K562 (cell line): Measurements from ENCODE around the gene DNAJB14. TPM values are rescaled to one million over a fixed set of nuclear protein-coding genes. Genes with fewer than 3 reads are reported as not detected.

ENCODE experiments used
- ATAC-seq: fragments of 200-7000 bp; cut with Tn5 transposase; 3 replicates; pipeline ENCODE4 v1.9.1; 2020; ENCODE audit warnings: moderate library complexity
- BruUV-seq: library from RNA; stranded (reverse); fragments of 400-500 nt; replicated peaks from 2 replicates; lab custom pipeline; 2021; lab: Mats Ljungman, UMichigan
- CTCF ChIA-PET: fragments of 300-600 bp; formaldehyde crosslinking; extraction: SDS; loops from one replicate; lab custom pipeline; 2021; ENCODE audit warnings: low intra/inter-chr PET ratio; lab: Yijun Ruan, JAX
- POLR2A ChIA-PET: fragments of 300-600, 350-650 bp; sonication (Branson Sonifier 250); formaldehyde crosslinking; extraction: SDS; loops from one replicate; lab custom pipeline; 2021; ENCODE audit warnings: antibody characterized with exemption, inconsistent platforms; lab: Yijun Ruan, JAX
- DNase-seq, 4 experiments: peaks; one replicate each; pipeline versions ENCODE4 v3.0.0 to v3.0.0-alpha.2; 2011 to 2018; ENCODE audit warnings: low spot score in 3 of 4, mixed read lengths in 3 of 4; ENCODE audit errors: extremely low read depth in 1 of 4
- FAIRE-seq: peaks from 2 replicates; lab custom pipeline; 2011; peaks lifted over from hg19 to GRCh38; lab: Jason Lieb, UNC
- H2AFZ ChIP-seq: 2 replicates; pipeline ENCODE4 v1.6.0; 2011; ENCODE audit warnings: low read depth, low read length, control low read depth, inconsistent platforms
- H3K27ac ChIP-seq: fragments of 200-600 bp; 3 replicates; pipeline ENCODE4 v1.8.0; 2011; ENCODE audit warnings: low read depth, mild to moderate bottlenecking, control low read depth, inconsistent platforms, low read length, moderate library complexity, mixed read lengths; ENCODE audit errors: extremely low read depth
- H3K27me3 ChIP-seq, 2 experiments: fragments of 300-600 bp in 1 of 2; 2 replicates in 1 of 2; 3 replicates in 1 of 2; pipeline versions ENCODE4 v1.6.0 to v1.8.0; 2011; ENCODE audit warnings: inconsistent platforms in 2 of 2, low read length in 2 of 2, mild to moderate bottlenecking in 1 of 2, mixed read lengths in 1 of 2, moderate library complexity in 1 of 2; ENCODE audit not compliant: control insufficient read depth in 2 of 2, insufficient read depth in 2 of 2
- H3K36me3 ChIP-seq: fragments of 300-600 bp; 3 replicates; pipeline ENCODE4 v1.8.0; 2011; ENCODE audit warnings: mild to moderate bottlenecking, low read length, inconsistent platforms; ENCODE audit not compliant: control insufficient read depth, insufficient read depth
- H3K4me1 ChIP-seq, 2 experiments: fragments of 200-600 bp in 1 of 2; replicated peaks in 1 of 2; 2 replicates in 1 of 2; 3 replicates in 1 of 2; pipeline versions ENCODE4 v1.5.1 to v1.8.0; 2011; ENCODE audit warnings: inconsistent platforms in 2 of 2, low read length in 2 of 2, mild to moderate bottlenecking in 1 of 2, mixed read lengths in 1 of 2, moderate library complexity in 1 of 2; ENCODE audit not compliant: control insufficient read depth in 2 of 2, insufficient read depth in 2 of 2
- H3K4me2 ChIP-seq: 2 replicates; pipeline ENCODE4 v1.6.1; 2011; ENCODE audit warnings: low read length, control low read depth, inconsistent platforms, mixed read lengths; ENCODE audit not compliant: insufficient read depth
- H3K4me3 ChIP-seq: fragments of 200-600 bp; sonication (generic), shearing (Covaris generic); 2 replicates; pipeline ENCODE4 v1.5.1; 2016; ENCODE audit warnings: control low read depth, inconsistent platforms
- H3K79me2 ChIP-seq: fragments of 200-600 bp; 3 replicates; pipeline ENCODE4 v1.8.0; 2011; ENCODE audit warnings: low read length, inconsistent platforms; ENCODE audit not compliant: control insufficient read depth, insufficient read depth
- H3K9ac ChIP-seq, 2 experiments: 2 replicates each; pipeline versions ENCODE4 v1.6.0 to v1.6.1; 2011; ENCODE audit warnings: low read depth in 2 of 2, low read length in 2 of 2, control low read depth in 1 of 2, inconsistent platforms in 1 of 2, mild to moderate bottlenecking in 1 of 2, mixed read lengths in 1 of 2; ENCODE audit not compliant: insufficient read depth in 1 of 2
- H3K9me1 ChIP-seq: one replicate; pipeline ENCODE4 v1.6.0; 2011; ENCODE audit warnings: inconsistent platforms, mild to moderate bottlenecking, low read length, moderate library complexity; ENCODE audit not compliant: control insufficient read depth, insufficient read depth
- H3K9me3 ChIP-seq: replicated peaks from 2 replicates; pipeline ENCODE4 v1.5.1; 2011; ENCODE audit warnings: low read depth, low read length, inconsistent platforms; ENCODE audit not compliant: control insufficient read depth, insufficient read depth
- H4K20me1 ChIP-seq: replicated peaks from 2 replicates; pipeline ENCODE4 v1.6.1; 2011; ENCODE audit warnings: low read length, inconsistent platforms, mixed read lengths; ENCODE audit not compliant: control insufficient read depth, insufficient read depth
- BCOR ChIP-seq: fragments of 450-650 bp; IDR thresholded peaks from 2 replicates; pipeline ENCODE4 v1.6.1; 2016
- DPF2 ChIP-seq: fragments of 450-650 bp; IDR thresholded peaks from 2 replicates; pipeline ENCODE4 v1.6.1; 2016
- GABPB2 ChIP-seq: fragments of 250-450 bp; sonication (Bioruptor Pico); conservative IDR thresholded peaks from 2 replicates; pipeline ENCODE4 v1.5.1; 2021; ENCODE audit warnings: mild to moderate bottlenecking
- ILK ChIP-seq: fragments of 450-650 bp; IDR thresholded peaks from 2 replicates; pipeline ENCODE4 v1.6.1; 2016; ENCODE audit warnings: missing genetic modification characterization, low read depth, mild to moderate bottlenecking, missing compliant biosample characterization, moderate library complexity, borderline replicate concordance
- MCM2 ChIP-seq: fragments of 450-650 bp; IDR thresholded peaks from 2 replicates; pipeline ENCODE4 v1.6.1; 2017; ENCODE audit warnings: low read depth, mild to moderate bottlenecking
- RBM25 ChIP-seq: fragments of 200-400 bp; formaldehyde crosslinking; IDR thresholded peaks from 2 replicates; pipeline ENCODE4 v1.6.1; 2018; ENCODE audit warnings: low read length, low read depth, moderate library complexity; ENCODE audit not compliant: severe bottlenecking
- SMAD3 ChIP-seq: fragments of 450-650 bp; formaldehyde crosslinking; conservative IDR thresholded peaks from 2 replicates; pipeline ENCODE4 v1.4.0; 2020; ENCODE audit warnings: mild to moderate bottlenecking
- U2AF1 ChIP-seq: fragments of 200-400 bp; formaldehyde crosslinking; optimal IDR thresholded peaks from 2 replicates; pipeline ENCODE3; 2017; ENCODE audit warnings: mild to moderate bottlenecking, low read depth, low read length, moderate library complexity
- ZNF143 ChIP-seq: sonication (generic); formaldehyde crosslinking; IDR thresholded peaks from 2 replicates; pipeline ENCODE4 v1.9.0; 2022; ENCODE audit warnings: mild to moderate bottlenecking, missing genetic modification reagents
- ZNF444 ChIP-seq: fragments of 250-450 bp; sonication (Bioruptor Pico); IDR thresholded peaks from 2 replicates; pipeline ENCODE4 v1.4.0; 2020; ENCODE audit warnings: mild to moderate bottlenecking, moderate library complexity
- WGBS: fragments of 100-300 bp; shearing (Covaris generic); methylation state at CpG from one replicate; pipeline ENCODE4 v1.1.6; 2016; ENCODE audit warnings: low coverage, mixed read lengths; ENCODE audit not compliant: insufficient coverage; ENCODE audit errors: missing lambda C conversion rate; 5-methylcytosine and 5-hydroxymethylcytosine counted together
- in situ Hi-C: fragments of 300-500 bp; cut with MboI; formaldehyde crosslinking; loops from 4 replicates; pipeline ENCODE4 v1.15.0; 2018; ENCODE audit warnings: inconsistent platforms, mixed read lengths
- intact Hi-C: fragments of 100-400 bp; cut with micrococcal nuclease; formaldehyde crosslinking; loops from 2 replicates; pipeline ENCODE4 v1.14.2; 2022
- polyA plus RNA-seq, 8 experiments: library from polyadenylated mRNA; depleted of rRNA in 4 of 8; stranded (reverse) in 5 of 8; unstranded in 3 of 8; fragments of >200 nt; fragmentation: Nextera tagmentation in 2 of 8; fragmentation: Illumina TruSeq in 1 of 8; extraction: Ambion mirVana in 2 of 8; extraction: Trizol in 1 of 8; gene quantifications; 2 replicates each; pipeline versions ENCODE4 v1.2.1 to v1.2.3, GENCODE V29; 2011 to 2014; ENCODE audit warnings: inconsistent platforms in 1 of 8, missing spikeins in 1 of 8
- total RNA-seq, 7 experiments: library from RNA; depleted of rRNA in 6 of 7; stranded (reverse); fragments of >200 nt in 6 of 7; fragmentation: Illumina TruSeq in 2 of 7; extraction: Trizol in 2 of 7; gene quantifications; 2 replicates each; pipeline versions ENCODE4 v1.2.1 to v1.2.3, GENCODE V29; 2011 to 2021; ENCODE audit warnings: low replicate concordance in 1 of 7
- TF ChIP-seq, protein P1 (sequence below): fragments of 250-450 bp; sonication (Bioruptor Pico); IDR thresholded peaks from 2 replicates; pipeline ENCODE4 v1.5.0; 2022; ENCODE audit warnings: mild to moderate bottlenecking
- TF ChIP-seq, protein P2 (sequence below): fragments of 200-800 bp; sonication (Bioruptor generic); IDR thresholded peaks from 2 replicates; pipeline ENCODE4 v1.6.1; 2016; ENCODE audit warnings: missing genetic modification characterization, missing compliant biosample characterization

DNAJB14 gene
- total and polyA plus RNA-seq, 9 of the 15 experiments (the other 6 are each of a cell fraction or from before 2014, with no cell fraction given) = 5.5 to 28.0 (median 12.7) TPM

- TF ChIP-seq RBM25 (no peak), SMAD3 (no peak), ZNF444 (CRISPR knock-in tag) (no peak), GABPB2 (CRISPR knock-in tag) (no peak), MCM2 (no peak), BCOR (no peak), DPF2 (peak; percentile 54)
- TF ChIP-seq, protein P1, sequence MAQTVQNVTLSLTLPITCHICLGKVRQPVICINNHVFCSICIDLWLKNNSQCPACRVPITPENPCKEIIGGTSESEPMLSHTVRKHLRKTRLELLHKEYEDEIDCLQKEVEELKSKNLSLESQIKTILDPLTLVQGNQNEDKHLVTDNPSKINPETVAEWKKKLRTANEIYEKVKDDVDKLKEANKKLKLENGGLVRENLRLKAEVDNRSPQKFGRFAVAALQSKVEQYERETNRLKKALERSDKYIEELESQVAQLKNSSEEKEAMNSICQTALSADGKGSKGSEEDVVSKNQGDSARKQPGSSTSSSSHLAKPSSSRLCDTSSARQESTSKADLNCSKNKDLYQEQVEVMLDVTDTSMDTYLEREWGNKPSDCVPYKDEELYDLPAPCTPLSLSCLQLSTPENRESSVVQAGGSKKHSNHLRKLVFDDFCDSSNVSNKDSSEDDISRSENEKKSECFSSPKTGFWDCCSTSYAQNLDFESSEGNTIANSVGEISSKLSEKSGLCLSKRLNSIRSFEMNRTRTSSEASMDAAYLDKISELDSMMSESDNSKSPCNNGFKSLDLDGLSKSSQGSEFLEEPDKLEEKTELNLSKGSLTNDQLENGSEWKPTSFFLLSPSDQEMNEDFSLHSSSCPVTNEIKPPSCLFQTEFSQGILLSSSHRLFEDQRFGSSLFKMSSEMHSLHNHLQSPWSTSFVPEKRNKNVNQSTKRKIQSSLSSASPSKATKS (CRISPR knock-in tag) = no peak
- TF ChIP-seq, all 486 proteins: peak for 10
Observed at GRCh38 chr4:99856166-99856565, 90.3 kb downstream of the DNAJB14 start (continued).

GRCh38 chr4:99855678-99856077, 90.7 kb downstream of the DNAJB14 start:
- no peak overlapping the region for H2AFZ ChIP-seq
- peaks cover 0 to 12% of the 10 kb centered on the region in 2 experiments; a peak in 2 of 5 replicates for H3K4me1 ChIP-seq
- ATAC-seq (no peak), DNase-seq (no peak), FAIRE-seq (no peak)
- intact Hi-C loops (no loop called here), in situ Hi-C loops (no loop called here)
- BruUV-seq = no TSS peak
- H3K79me2 ChIP-seq = no peaks in the 10 kb centered on the region
- H3K27ac ChIP-seq = no peak overlapping the region
- ChIA-PET CTCF (no interaction called here), POLR2A (no interaction called here)
- H3K4me2 ChIP-seq = no peak overlapping the region
- H3K4me3 ChIP-seq = no peak overlapping the region
- H3K36me3 ChIP-seq = no peaks in the 10 kb centered on the region; the same call in 2 of the 3 replicates
- H3K9me1 ChIP-seq = no peaks in the 10 kb centered on the region
- WGBS = 60% methylated on average over 1 of the region's 1 CpG
- H3K27me3 ChIP-seq = no peaks in the 10 kb centered on the region
- H4K20me1 ChIP-seq = no peaks in the 10 kb centered on the region
- H3K9me3 ChIP-seq = no peaks in the 10 kb centered on the region
- no peak overlapping the region for H3K9ac ChIP-seq
- no peak for TF ChIP-seq ZNF143 (CRISPR knock-in tag)
- TF ChIP-seq, protein P2, sequence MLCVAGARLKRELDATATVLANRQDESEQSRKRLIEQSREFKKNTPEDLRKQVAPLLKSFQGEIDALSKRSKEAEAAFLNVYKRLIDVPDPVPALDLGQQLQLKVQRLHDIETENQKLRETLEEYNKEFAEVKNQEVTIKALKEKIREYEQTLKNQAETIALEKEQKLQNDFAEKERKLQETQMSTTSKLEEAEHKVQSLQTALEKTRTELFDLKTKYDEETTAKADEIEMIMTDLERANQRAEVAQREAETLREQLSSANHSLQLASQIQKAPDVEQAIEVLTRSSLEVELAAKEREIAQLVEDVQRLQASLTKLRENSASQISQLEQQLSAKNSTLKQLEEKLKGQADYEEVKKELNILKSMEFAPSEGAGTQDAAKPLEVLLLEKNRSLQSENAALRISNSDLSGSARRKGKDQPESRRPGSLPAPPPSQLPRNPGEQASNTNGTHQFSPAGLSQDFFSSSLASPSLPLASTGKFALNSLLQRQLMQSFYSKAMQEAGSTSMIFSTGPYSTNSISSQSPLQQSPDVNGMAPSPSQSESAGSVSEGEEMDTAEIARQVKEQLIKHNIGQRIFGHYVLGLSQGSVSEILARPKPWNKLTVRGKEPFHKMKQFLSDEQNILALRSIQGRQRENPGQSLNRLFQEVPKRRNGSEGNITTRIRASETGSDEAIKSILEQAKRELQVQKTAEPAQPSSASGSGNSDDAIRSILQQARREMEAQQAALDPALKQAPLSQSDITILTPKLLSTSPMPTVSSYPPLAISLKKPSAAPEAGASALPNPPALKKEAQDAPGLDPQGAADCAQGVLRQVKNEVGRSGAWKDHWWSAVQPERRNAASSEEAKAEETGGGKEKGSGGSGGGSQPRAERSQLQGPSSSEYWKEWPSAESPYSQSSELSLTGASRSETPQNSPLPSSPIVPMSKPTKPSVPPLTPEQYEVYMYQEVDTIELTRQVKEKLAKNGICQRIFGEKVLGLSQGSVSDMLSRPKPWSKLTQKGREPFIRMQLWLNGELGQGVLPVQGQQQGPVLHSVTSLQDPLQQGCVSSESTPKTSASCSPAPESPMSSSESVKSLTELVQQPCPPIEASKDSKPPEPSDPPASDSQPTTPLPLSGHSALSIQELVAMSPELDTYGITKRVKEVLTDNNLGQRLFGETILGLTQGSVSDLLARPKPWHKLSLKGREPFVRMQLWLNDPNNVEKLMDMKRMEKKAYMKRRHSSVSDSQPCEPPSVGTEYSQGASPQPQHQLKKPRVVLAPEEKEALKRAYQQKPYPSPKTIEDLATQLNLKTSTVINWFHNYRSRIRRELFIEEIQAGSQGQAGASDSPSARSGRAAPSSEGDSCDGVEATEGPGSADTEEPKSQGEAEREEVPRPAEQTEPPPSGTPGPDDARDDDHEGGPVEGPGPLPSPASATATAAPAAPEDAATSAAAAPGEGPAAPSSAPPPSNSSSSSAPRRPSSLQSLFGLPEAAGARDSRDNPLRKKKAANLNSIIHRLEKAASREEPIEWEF (CRISPR knock-in tag) = no peak
- TF ChIP-seq ILK (tag) = no peak
- no peak for TF ChIP-seq GABPB2 (CRISPR knock-in tag)
- no peak for TF ChIP-seq U2AF1
